SKM-1 (cell line): ENCODE data around the gene SIDT1.

Source experiments
- DNase-seq: peaks from one replicate; lab custom pipeline; 2025; ENCODE audit not compliant: unreplicated experiment; lab: John Stamatoyannopoulos, UW

SIDT1 gene

GRCh38 chr3:113678773-113679172 lies 146.4 kb downstream of the SIDT1 start:
- no peak for DNase-seq
